ENCODE measurements around the gene CFL1. TPM values are rescaled to one million over a fixed set of nuclear protein-coding genes. Genes with fewer than 3 reads are reported as not detected.

The CFL1 gene
- total and polyA plus RNA-seq, 10 of the 15 experiments (the other 5 are each of a cell fraction or from before 2014, with no cell fraction given), result 164 to 2,994 (median 1,500) TPM

- ATAC-seq (peak; percentile 20; the same call in 1 of the 3 replicates), FAIRE-seq (no peak), DNase-seq (ENCODE audit: low read depth, low spot score) (no peak)
- peaks cover 7% of the 10 kb centered on the region for H3K4me1 ChIP-seq (ENCODE audit: control insufficient read depth, insufficient read depth, low read length)
- H4K20me1 ChIP-seq (ENCODE audit: control insufficient read depth, insufficient read depth), result no peaks in the 10 kb centered on the region
- H3K4me3 ChIP-seq, result no peak overlapping the region
- H3K36me3 ChIP-seq (ENCODE audit: control insufficient read depth in 2 of 2, insufficient read depth in 2 of 2, low read length in 1 of 2), result peaks cover 17 to 33% of the 10 kb centered on the region in 2 experiments
- ChIA-PET SMC1A (ENCODE audit: uncharacterized antibody, unreplicated experiment) (interaction anchor here (0.6 to 2.3 kb wide), 2 partner anchors 8 to 20 kb away, joined by 3 to 7 read pairs; partner anchors contain the start of genes FIBP and MUS81), CTCF (interaction anchor here (1.2 to 4.5 kb wide), 2 partner anchors 8 to 120 kb away, joined by 6 to 41 read pairs; partner anchors contain the start of genes CFL1 and MUS81), POLR2A (interaction anchor here (0.6 to 4.5 kb wide), 4 partner anchors 7 to 1240 kb away, joined by 3 to 44 read pairs (median 3); partner anchors contain the start of genes CCDC85B, MUS81 and SNX32), RAD21 (ENCODE audit: unreplicated experiment) (no interaction called here)
- no peaks in the 10 kb centered on the region; the same call in 1 of the 2 replicates for H3K79me2 ChIP-seq (ENCODE audit: control insufficient read depth, insufficient read depth, low read length)
- WGBS (ENCODE audit: insufficient coverage, insufficient replicate concordance, low lambda C conversion rate, missing lambda C conversion rate), result 67% methylated on average over 19 of the region's 19 CpGs
- H3K4me2 ChIP-seq (ENCODE audit: control insufficient read depth, insufficient read depth), result no peak overlapping the region
- intact Hi-C loops (cut with micrococcal nuclease; ENCODE audit: unreplicated experiment) (no loop called here), in situ Hi-C loops (cut with MboI) (loop anchor here (25.0 kb wide), 1 partner anchor 1631 kb away; the partner anchor contains the start of genes DNAJC4, FKBP2, NUDT22 and PPP1R14B)
- no peak overlapping the region for H3K27ac ChIP-seq (ENCODE audit: control insufficient read depth, insufficient read depth)
- H3K27me3 ChIP-seq (replicated peaks in 1 of 2; ENCODE audit: control insufficient read depth in 2 of 2, insufficient read depth in 2 of 2, low read length in 1 of 2), result no peaks in the 10 kb centered on the region
- H3K9ac ChIP-seq (ENCODE audit: control insufficient read depth, insufficient read depth, low read length), result no peak overlapping the region
- no TSS peak for BruUV-seq (replicated peaks)
- H2AFZ ChIP-seq (ENCODE audit: control insufficient read depth, low read depth, low read length), result no peak overlapping the region
- no peaks in the 10 kb centered on the region for H3K9me3 ChIP-seq (replicated peaks; ENCODE audit: control insufficient read depth, insufficient read depth, low read length)
- TF ChIP-seq SIX5 (IDR thresholded peaks at IDR 0.05; ENCODE audit: low read depth, low read length, severe bottlenecking) (peak; percentile 80), MTA3 (IDR thresholded peaks at IDR 0.05; ENCODE audit: borderline replicate concordance, low read length) (no peak), DPF2 (IDR thresholded peaks at IDR 0.05) (no peak), IRF4 (IDR thresholded peaks at IDR 0.05; ENCODE audit: low read depth, low read length) (no peak), PML (IDR thresholded peaks at IDR 0.05; ENCODE audit: low read length) (no peak), RAD51 (IDR thresholded peaks at IDR 0.05) (no peak), NFYA (IDR thresholded peaks at IDR 0.05; ENCODE audit: borderline replicate concordance, low read depth, low read length) (no peak), USF1 (IDR thresholded peaks at IDR 0.05; ENCODE audit: borderline replicate concordance, extremely low read length, insufficient read depth, low read depth, low read length) (no peak), SMC3 (IDR thresholded peaks at IDR 0.05; ENCODE audit: borderline replicate concordance, low read length) (no peak), GABPA (IDR thresholded peaks at IDR 0.05; ENCODE audit: low read depth) (no peak), POLR2AphosphoS2 (IDR thresholded peaks at IDR 0.05; ENCODE audit: low read depth, low read length) (no peak), HCFC1 (IDR thresholded peaks at IDR 0.05; ENCODE audit: low read length) (peak; percentile 75), RBBP5 (conservative IDR thresholded peaks at IDR 0.05) (no peak), BMI1 (IDR thresholded peaks at IDR 0.05; ENCODE audit: borderline replicate concordance) (no peak), TCF7 (IDR thresholded peaks at IDR 0.05; ENCODE audit: borderline replicate concordance) (no peak), EGR1 (IDR thresholded peaks at IDR 0.05; ENCODE audit: borderline replicate concordance in 1 of 2, low read depth in 2 of 2, low read length in 2 of 2) (no peak), NKRF (conservative IDR thresholded peaks at IDR 0.05) (no peak), WRNIP1 (IDR thresholded peaks at IDR 0.05; ENCODE audit: borderline replicate concordance, low read depth, low read length) (no peak), NRF1 (conservative IDR thresholded peaks at IDR 0.05; ENCODE audit: low read depth, low read length) (no peak), POLR2AphosphoS5 (IDR thresholded peaks at IDR 0.05; ENCODE audit: low read length) (0 out of 2 replicates have a peak, but pooled peaks have one; percentile 25)
- TF ChIP-seq, protein P1, sequence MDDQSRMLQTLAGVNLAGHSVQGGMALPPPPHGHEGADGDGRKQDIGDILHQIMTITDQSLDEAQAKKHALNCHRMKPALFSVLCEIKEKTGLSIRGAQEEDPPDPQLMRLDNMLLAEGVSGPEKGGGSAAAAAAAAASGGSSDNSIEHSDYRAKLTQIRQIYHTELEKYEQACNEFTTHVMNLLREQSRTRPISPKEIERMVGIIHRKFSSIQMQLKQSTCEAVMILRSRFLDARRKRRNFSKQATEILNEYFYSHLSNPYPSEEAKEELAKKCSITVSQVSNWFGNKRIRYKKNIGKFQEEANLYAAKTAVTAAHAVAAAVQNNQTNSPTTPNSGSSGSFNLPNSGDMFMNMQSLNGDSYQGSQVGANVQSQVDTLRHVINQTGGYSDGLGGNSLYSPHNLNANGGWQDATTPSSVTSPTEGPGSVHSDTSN (IDR thresholded peaks at IDR 0.05; ENCODE audit: insufficient replicate concordance, low read depth, low read length), result no peak
These were observed 10.2 kb upstream of the CFL1 start for GRCh38 chr11:65868076-65868667.

Measured in GM12878 (cell line).